ENCODE results near the gene ADGRG2. TPM values are rescaled to one million over a fixed set of nuclear protein-coding genes. Genes with fewer than 3 reads are reported as not detected.

The ADGRG2 gene
- total and polyA plus RNA-seq, 2 of the 13 experiments (the other 11 are each of a cell fraction or from before 2014, with no cell fraction given) = not detected

- no peak for TF ChIP-seq MIXL1 (CRISPR knock-in tag; IDR thresholded peaks at IDR 0.05)
- no peak for TF ChIP-seq U2AF1 (optimal IDR thresholded peaks at IDR 0.05; ENCODE audit: low read depth, low read length)
- peak; percentile 39; the same call in 1 of the 2 replicates for TF ChIP-seq RARA (CRISPR knock-in tag; IDR thresholded peaks at IDR 0.05)
- TF ChIP-seq RFX5 (IDR thresholded peaks at IDR 0.05; ENCODE audit: low read depth, low read length) = no peak
- TF ChIP-seq ARID4A (CRISPR knock-in tag; IDR thresholded peaks at IDR 0.05; ENCODE audit: borderline replicate concordance) = peak; percentile 47; the same call in 1 of the 2 replicates
- TF ChIP-seq CHCHD3 (CRISPR knock-in tag; IDR thresholded peaks at IDR 0.05) = no peak
- TF ChIP-seq ZFP36L1 (CRISPR knock-in tag; IDR thresholded peaks at IDR 0.05) = no peak
- peak; percentile 49 for TF ChIP-seq POLR2AphosphoS5 (IDR thresholded peaks at IDR 0.05; ENCODE audit: low read depth, low read length)
- TF ChIP-seq SAP130 (CRISPR knock-in tag; IDR thresholded peaks at IDR 0.05; ENCODE audit: low read depth) = peak; percentile 38
- peak; percentile 90 for TF ChIP-seq THRA (CRISPR knock-in tag; IDR thresholded peaks at IDR 0.05; ENCODE audit: borderline replicate concordance)
- peak; percentile 54 for TF ChIP-seq AGO2 (optimal IDR thresholded peaks at IDR 0.05; ENCODE audit: low read depth, low read length)
- peak; percentile 81 for TF ChIP-seq RBFOX2 (IDR thresholded peaks at IDR 0.05; ENCODE audit: low read depth, low read length)
- no peak for TF ChIP-seq ZBTB43 (CRISPR knock-in tag; conservative IDR thresholded peaks at IDR 0.05)
- TF ChIP-seq ZGPAT (CRISPR knock-in tag; IDR thresholded peaks at IDR 0.05) = peak; percentile 74
- no peak for TF ChIP-seq DR1 (CRISPR knock-in tag; IDR thresholded peaks at IDR 0.05)
- TF ChIP-seq ZNF724P (CRISPR knock-in tag; IDR thresholded peaks at IDR 0.05; ENCODE audit: borderline replicate concordance) = no peak
- peak; percentile 36 for TF ChIP-seq CTCF (CRISPR knock-in tag; IDR thresholded peaks at IDR 0.05)
- 0 out of 2 replicates have a peak, but pooled peaks have one; percentile 23 for TF ChIP-seq POGZ (CRISPR knock-in tag; IDR thresholded peaks at IDR 0.05)
- no peak for TF ChIP-seq NR2F6 (IDR thresholded peaks at IDR 0.05)
- TF ChIP-seq NR2F6 (CRISPR knock-in tag; IDR thresholded peaks at IDR 0.05) = no peak
- TF ChIP-seq NCOA1 (CRISPR knock-in tag; IDR thresholded peaks at IDR 0.05) = no peak; the same call in 1 of the 2 replicates
Measured at GRCh38 chrX:18984381-18985185, 137.7 kb downstream of the ADGRG2 start (continued).

All from HepG2 (cell line).